Adrenal gland (tissue), 5 donors: ENCODE data around the gene SRSF4.

Source experiments
- POLR2A ChIP-seq, 2 donors: fragments of 450-650 bp; IDR thresholded peaks; one replicate each; pipeline ENCODE4 v1.6.1; 2017; ENCODE audit warnings: antibody characterized with exemption in 2 of 2, mild to moderate bottlenecking in 2 of 2, moderate library complexity in 1 of 2
- TF ChIP-seq, protein P1 (sequence below), 6 experiments: fragments of 450-650 bp in 4 of 6; fragments of 200-600 bp in 2 of 6; sonication (generic) in 1 of 6; IDR thresholded peaks; 1 replicate in 5 of 6; 2 replicates in 1 of 6; pipeline versions ENCODE4 v1.5.1 to v1.8.0; 2016 to 2021; ENCODE audit warnings: antibody characterized with exemption in 6 of 6, mild to moderate bottlenecking in 2 of 6, moderate library complexity in 1 of 6
- donor health status: DM: no; HTN: no; CAD: no.

DNA sequence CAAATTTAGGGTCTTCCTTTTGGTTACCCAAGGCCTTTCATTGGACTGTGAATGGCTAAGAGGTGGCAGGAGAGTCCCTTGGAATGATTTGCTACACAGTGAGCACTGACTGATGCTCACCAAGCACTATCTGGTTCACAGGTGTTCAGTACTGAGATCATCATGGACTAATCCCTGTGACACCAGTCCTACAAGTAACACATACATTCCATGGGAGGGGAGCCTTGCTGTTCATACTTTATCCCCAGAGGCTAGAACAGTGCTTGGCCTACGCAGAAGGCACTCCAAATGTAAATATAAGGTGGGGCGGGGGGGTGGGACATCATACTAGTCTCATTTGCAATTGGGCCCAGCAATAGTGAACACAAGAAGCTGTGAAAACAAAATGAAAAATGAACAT, 37.5 kb downstream of the SRSF4 start:
- TF ChIP-seq, protein P1, sequence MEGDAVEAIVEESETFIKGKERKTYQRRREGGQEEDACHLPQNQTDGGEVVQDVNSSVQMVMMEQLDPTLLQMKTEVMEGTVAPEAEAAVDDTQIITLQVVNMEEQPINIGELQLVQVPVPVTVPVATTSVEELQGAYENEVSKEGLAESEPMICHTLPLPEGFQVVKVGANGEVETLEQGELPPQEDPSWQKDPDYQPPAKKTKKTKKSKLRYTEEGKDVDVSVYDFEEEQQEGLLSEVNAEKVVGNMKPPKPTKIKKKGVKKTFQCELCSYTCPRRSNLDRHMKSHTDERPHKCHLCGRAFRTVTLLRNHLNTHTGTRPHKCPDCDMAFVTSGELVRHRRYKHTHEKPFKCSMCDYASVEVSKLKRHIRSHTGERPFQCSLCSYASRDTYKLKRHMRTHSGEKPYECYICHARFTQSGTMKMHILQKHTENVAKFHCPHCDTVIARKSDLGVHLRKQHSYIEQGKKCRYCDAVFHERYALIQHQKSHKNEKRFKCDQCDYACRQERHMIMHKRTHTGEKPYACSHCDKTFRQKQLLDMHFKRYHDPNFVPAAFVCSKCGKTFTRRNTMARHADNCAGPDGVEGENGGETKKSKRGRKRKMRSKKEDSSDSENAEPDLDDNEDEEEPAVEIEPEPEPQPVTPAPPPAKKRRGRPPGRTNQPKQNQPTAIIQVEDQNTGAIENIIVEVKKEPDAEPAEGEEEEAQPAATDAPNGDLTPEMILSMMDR (IDR thresholded peaks at IDR 0.05), result no peak
- TF ChIP-seq POLR2A (IDR thresholded peaks at IDR 0.05), result no peak
